Middle frontal gyrus (tissue), 1 donor: ENCODE data around the gene AGAP1.

Source experiments
- DNase-seq: peaks from one replicate; pipeline ENCODE4 v3.0.0-alpha.2; 2015; ENCODE audit warnings: low spot score; ENCODE audit errors: extremely low spot score

The AGAP1 gene

GRCh38 chr2:235530735-235531134, 36.9 kb downstream of the AGAP1 start:
- no peak for DNase-seq

DNA sequence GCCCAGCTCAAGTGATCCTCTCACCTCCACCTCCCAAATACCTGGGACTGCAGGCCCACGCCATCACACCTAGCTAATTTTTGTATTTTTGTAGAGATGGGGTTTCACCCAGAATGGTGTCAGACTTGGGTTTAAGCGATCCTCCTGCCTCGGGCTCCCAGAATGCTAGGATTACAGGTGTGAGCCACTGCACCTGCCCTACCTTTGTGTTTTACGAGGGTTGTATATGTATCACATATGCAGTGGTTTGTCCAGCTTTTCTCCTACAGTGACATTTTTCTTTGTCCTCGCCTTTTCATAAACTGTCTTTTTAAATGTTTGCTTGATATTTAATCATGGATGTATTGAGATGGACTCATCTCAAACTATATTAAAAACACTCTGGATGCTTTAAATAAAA, 38.5 kb downstream of the AGAP1 start:
- no peak for DNase-seq

GRCh38 chr2:235533198-235533597, 39.4 kb downstream of the AGAP1 start:
- no peak for DNase-seq

DNA sequence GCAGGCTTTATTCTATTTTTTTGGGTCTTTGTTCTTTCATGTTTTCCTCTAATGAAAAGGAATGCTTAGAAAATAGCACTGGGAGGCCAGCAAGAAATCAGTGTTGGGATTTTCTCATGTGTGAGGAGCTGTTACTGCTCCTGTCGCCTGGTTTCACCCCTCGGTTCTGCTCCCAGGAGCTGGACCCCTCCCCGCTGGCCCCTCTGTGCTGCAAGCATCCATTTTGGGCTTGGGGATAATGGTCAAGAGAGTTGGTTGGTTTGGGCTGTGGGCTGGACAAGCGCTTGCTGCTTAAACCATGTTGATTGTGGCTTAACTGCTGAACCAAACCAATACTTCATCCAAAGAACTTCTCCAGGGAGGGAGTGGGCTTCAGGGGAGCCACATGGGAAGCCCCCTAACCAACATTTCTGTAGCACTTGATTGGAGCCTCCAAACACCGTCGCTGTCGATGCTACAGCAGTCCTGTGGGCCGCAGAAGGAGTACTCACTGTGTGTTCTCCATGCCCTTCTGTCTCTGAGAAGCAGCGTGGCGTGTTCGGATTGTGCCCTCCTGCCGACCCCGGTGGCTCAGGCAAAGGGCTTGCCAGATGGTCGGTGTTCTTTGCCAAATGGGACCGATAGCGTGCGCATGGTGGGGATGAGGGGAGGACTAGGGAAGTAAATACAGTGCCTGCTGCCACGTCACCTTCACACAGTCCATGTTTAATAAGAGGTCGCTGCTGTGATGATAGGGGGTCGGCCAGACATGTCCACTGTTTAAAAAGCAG, 40.0 kb downstream of the AGAP1 start:
- no peak for DNase-seq

DNA sequence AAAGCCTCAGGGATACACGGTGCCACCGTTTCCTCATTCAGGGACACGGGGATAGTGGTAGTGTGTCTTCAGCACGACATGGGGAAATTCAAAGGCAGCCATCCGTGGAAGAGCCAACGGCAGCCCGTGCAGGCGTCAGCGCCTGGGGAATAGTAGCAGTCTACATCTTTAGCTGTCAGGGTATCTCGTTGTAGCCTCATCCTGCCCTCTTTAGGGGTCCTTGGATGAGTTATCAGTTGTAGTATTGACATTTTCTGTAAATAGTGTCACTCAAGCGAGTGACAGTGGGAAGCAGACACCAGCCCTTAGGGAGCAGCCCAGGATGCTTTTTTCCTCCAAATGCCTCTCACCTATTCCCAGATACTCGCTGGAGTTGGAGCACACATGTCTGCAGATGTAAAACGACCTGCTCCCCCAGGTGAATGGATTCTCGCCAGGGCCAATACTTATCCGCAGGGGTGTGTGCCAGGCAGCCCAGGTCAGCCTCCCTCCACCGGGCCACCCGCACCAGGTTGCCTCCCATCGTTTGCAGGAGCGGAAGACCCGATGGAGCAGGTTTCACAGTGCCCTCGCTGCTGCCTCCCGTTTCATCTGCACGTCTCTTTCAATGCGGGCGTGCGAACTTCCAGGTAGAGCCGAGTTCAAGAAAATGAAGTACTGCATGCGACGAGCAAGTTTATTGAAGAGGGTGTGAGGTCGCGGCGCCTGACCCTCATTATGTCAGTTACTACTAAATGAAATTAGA, 41.0 kb downstream of the AGAP1 start:
- DNase-seq = no peak

DNA sequence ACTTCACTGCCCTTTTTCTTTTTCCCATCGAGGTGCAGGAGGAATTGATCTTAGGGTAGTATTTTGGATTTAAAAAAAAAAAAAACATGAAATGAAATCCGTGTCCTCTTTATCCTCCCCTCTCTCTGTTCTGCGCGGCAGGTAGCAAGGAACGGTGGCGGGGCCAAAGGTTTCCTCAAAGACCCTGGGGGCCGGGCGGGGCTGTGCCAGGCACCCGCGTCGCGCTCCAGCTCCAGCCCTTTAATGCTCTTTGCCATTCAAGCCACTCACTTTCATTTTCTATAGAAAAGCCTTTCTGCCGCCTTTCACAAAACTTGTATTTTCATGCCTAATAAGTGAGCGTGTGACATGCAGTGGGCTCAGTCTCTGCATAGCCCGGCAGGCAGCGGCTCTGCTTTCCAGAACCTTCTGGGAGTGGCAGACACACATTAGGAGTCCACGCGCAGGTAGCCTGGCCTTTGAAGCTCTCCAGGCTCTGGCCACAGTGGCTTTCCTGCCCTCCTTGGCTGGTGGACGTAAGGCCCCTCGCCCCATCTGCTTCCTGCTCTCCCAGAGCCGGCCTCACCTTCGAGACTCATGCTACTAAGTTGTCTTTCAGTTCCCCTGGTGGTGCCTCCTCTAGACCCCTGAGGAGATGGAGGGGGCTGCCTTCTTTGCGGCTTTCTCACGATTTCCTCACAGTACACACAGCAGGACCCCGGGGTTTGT, 41.7 kb downstream of the AGAP1 start:
- no peak for DNase-seq

- DNase-seq = no peak
Observed at GRCh38 chr2:235536711-235537110, 42.9 kb downstream of the AGAP1 start.

GRCh38 chr2:235537186-235537585, 43.3 kb downstream of the AGAP1 start:
- no peak for DNase-seq

GRCh38 chr2:235537587-235537986, 43.7 kb downstream of the AGAP1 start:
- DNase-seq = no peak

GRCh38 chr2:235538144-235538639, 44.3 kb downstream of the AGAP1 start:
- no peak for DNase-seq

GRCh38 chr2:235538981-235539380, 45.1 kb downstream of the AGAP1 start:
- DNase-seq = no peak

DNA sequence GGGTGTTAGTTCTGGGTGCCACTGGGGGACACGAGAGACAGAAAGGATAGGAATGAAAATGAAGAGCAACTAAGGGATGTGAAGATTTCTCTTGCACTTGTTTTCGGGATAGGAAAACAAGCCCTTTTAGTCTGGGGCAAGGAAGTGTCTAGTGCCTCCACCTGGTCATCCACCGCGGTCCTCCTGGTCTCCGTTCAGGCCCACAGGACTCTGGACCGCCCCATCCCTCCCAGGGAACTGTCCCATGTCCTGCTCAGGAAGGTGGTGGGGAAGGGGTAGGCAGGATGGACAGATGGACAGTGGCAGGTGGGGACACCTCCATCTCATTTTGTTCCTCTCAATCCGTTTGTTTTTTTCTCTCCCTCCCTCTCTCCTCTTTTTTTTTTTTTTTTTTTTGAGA, 45.9 kb downstream of the AGAP1 start:
- DNase-seq = no peak

GRCh38 chr2:235541016-235541415, 47.2 kb downstream of the AGAP1 start:
- DNase-seq = no peak

GRCh38 chr2:235541838-235542549, 48.2 kb downstream of the AGAP1 start:
- no peak for DNase-seq

GRCh38 chr2:235542733-235543127, 48.9 kb downstream of the AGAP1 start:
- no peak for DNase-seq

- peak; percentile 14 for DNase-seq
Observed at GRCh38 chr2:235543128-235543750, 49.4 kb downstream of the AGAP1 start.

- no peak for DNase-seq
Observed at GRCh38 chr2:235543851-235544688, 50.2 kb downstream of the AGAP1 start.

- DNase-seq = no peak
Observed at GRCh38 chr2:235544689-235544969, 50.8 kb downstream of the AGAP1 start.

- no peak for DNase-seq
Observed at GRCh38 chr2:235545339-235546150, 51.7 kb downstream of the AGAP1 start.

- no peak for DNase-seq
Observed at GRCh38 chr2:235546151-235546435, 52.2 kb downstream of the AGAP1 start.
